Stimulated activated CD8-positive, alpha-beta memory T cell treated with anti-CD3 and anti-CD28 coated beads, Interleukin-7, amount 100 ng/mL, for 48 hours (primary cell): ENCODE data around the gene CDIPT.
A peak's percentile ranks its signal among the peaks of the same experiment; 100 is the strongest.

Experiments
- DNase-seq, 2 donors: peaks; one replicate each; pipeline ENCODE4 v3.0.0-alpha.2; 2020; ENCODE audit warnings: low read depth in 1 of 2; ENCODE audit errors: extremely low read depth in 1 of 2

The CDIPT gene

DNA sequence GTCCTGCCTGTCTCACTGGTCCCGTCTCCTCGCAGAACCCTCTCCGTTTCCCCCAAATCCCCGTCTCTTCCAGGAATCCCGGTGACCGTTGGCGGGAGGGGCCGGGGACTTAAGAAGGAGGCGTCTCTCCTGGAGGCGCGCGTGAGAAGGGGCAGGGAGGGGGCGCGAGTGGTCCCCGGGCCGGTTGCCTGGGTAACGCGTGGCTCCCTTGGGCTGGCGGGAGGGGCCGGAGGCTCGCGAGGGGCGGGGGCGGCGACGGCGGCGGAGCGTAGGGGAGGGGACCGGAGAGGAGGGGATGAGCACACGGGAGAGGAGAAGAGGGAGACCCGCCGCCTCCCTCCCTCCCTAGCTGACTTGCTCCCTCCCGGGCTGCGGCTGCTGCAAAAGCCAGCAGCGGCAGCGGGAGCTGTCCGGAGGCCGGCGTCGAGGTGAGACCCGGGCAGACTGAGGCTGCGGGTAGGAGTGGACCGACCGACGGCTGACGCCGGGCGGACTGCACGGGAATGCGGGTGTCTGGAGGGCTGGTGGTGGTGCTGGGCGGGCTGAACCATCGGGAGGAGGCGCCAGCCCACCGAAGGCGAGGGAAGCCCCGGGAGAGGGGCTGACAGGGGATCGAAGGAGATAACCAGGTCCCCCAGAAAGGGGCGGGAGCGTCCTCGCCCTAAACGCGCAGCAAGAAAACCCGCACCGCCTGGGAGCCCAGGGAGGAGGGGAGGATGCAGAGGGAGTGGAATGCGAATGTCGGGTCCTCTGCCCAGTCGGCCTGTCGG, 50.9 kb downstream of the CDIPT start, which contains the start of gene PRRT2:
Gene PRRT2, plus strand, starts transcription at position 298 of the 770 bp plus-strand sequence. CDS start 862 bp downstream, outside the sequence.
- no peak for DNase-seq

DNA sequence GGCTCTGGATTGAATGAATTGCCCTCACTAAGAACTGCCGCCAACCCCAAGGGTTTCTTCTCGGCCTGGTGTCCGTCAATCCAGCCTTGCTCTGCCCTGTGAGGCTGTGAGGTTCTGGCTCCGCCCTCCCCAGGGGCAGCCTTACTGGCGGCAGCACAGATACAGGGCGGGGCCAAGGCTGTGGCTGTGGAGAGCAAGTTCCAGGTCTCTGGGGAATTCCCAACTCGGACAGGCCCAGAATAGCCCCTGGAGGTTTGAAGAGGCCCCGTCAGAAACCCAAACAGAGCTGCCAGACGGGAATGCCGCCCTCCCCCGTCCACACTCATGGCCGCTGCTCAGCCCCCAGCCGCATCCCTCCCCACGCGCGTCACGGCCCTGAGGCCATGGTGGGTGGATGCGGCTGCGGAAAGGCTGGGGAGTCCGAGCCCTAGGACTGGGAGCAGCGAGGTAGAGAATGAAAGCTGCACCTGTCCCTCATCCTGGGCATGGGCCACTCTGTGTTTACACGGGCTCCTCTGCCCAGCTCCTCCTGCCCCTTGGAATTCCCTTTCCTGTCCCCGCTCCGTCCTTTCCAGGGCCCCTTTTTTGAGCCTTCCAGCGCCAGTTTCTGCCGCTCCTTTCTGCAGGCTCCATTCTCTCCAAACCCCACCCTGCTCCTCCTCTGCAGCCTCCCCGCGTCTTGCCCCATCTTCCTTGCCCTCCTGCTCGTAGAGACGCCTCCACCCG, 51.7 kb downstream of the CDIPT start:
- peak; percentile 74 to 85 for DNase-seq

DNA sequence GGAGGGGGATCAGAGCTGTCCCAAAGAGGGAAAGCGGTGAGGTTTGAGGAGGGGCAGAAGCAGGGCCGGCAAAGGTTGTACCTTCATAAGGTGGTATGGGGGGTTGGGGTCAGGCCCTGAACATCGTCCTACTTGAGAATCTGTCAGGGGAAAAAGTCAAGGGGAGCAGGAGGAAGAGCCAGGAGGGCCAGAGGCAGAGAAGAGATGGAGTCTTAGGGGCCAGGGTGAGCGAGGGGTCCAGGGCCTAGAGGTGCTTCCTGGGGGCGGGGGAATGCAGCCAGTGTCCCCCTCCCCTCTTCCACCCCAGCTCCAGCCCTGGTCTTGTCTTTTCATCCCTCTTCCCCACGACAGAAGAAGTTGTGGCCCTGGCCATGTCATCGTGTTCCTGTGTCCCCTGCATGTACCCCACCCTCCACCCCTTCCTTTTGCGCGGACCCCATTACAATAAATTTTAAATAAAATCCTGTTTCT, 52.3 kb downstream of the CDIPT start:
- DNase-seq: no peak

DNA sequence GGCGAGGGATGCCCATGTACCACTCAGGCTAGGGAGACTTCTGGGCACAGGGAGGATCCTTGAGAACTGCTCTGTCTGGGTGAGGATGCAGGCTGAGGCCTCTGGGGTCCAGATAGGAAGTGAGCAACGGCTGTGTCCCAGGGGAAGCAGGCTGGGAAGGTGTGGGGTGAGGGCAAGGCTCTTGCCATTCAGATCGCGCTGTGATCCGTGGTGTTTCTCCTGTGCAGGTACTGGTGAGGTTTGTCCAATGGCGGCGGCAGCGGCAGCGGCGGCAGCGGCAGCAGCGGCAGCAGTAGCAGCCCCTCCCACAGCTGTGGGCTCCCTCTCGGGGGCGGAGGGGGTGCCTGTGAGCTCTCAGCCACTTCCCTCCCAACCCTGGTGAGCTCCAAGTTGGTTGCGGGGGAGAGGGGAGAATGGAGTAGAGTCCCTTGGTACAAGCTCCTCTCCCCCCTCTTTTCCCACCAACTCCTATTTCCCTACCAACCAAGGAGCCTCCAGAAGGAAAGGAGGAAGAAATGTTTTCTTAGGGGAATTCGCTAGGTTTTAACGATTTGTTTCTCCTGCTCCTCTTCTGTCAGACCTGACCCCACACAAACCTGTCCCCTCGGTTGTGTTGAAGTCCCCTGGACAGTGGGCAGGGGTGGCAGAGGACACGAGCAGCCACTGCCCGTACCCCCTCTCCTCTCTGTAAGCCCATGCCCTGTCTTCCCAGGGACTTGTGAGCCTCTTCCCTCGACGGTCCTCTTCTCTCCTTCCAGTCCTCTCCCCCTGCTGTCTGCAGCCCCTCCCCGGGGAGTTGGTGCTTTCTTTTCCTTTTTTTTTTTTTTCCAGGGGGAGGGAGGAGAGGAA, 53.0 kb downstream of the CDIPT start:
- no peak for DNase-seq

DNA sequence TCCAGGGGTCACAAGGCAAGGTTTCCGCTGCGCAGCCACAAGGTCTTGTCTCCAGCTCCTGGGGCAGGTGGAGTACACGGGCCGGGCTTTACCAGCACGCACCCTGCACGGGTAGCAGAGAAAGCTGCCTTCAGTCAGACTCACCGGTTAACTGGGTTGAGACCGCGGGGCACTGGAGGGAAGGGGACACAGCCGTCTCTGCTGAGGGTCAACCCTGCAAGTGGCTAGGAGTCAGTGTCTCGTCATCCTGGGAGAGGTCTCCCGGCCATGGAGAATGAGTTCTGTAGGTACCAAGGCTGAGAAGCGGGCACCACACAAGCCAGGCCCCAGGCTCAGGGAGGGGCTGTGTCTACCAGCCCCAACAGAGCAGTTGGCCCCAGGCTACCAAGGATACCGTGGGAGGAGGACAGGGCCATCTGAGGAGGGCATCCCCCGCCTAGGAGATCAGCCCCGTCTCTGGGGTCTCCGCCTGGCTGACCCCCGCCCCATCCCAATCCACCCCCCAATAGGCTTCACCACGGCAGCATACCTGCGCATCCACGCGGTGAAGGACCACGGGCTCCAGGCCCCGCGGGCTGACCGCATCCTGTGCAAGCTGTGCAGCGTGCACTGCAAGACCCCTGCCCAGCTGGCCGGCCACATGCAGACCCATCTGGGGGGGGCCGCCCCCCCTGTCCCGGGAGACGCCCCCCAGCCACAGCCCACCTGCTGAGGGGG, 53.8 kb downstream of the CDIPT start:
- DNase-seq: no peak
